ENCODE data around the gene INPP1.

- TF ChIP-seq ISL1 (CRISPR knock-in tag; IDR thresholded peaks at IDR 0.05) (no peak), TCF4 (CRISPR knock-in tag; IDR thresholded peaks at IDR 0.05; ENCODE audit: borderline replicate concordance) (no peak), CREB5 (CRISPR knock-in tag; IDR thresholded peaks at IDR 0.05; ENCODE audit: low read depth) (no peak), SNAI2 (CRISPR knock-in tag; IDR thresholded peaks at IDR 0.05) (no peak), GLIS3 (CRISPR knock-in tag; IDR thresholded peaks at IDR 0.05) (no peak), ESRRG (CRISPR knock-in tag; IDR thresholded peaks at IDR 0.05) (no peak), ZFP3 (CRISPR knock-in tag; IDR thresholded peaks at IDR 0.05) (no peak), PATZ1 (CRISPR knock-in tag; IDR thresholded peaks at IDR 0.05; ENCODE audit: borderline replicate concordance) (no peak), CSRNP3 (CRISPR knock-in tag; IDR thresholded peaks at IDR 0.05) (no peak), TOX (CRISPR knock-in tag; IDR thresholded peaks at IDR 0.05; ENCODE audit: borderline replicate concordance) (no peak), ZNF565 (CRISPR knock-in tag; conservative IDR thresholded peaks at IDR 0.05; ENCODE audit: low read depth) (no peak), OSR1 (CRISPR knock-in tag; IDR thresholded peaks at IDR 0.05) (no peak), POU6F1 (CRISPR knock-in tag; IDR thresholded peaks at IDR 0.05; ENCODE audit: borderline replicate concordance, low read depth) (no peak)
Observed at GRCh38 chr2:190362894-190363293, 19.5 kb downstream of the INPP1 start.
